Measurements from ENCODE around the gene HMSD. TPM values are rescaled to one million over a fixed set of nuclear protein-coding genes. Genes with fewer than 3 reads are reported as not detected.
"Not testable (repeated sequence)": the region's sequence is repeated elsewhere in the genome, so short reads cannot be mapped to it uniquely, and the experiment has no call there.

The HMSD gene
- 2.0 TPM for total RNA-seq

GRCh38 chr18:63949068-63949737 lies at the start of gene HMSD:
Gene HMSD (plus strand): TSS chr18:63949301. CDS start chr18:63953456, 4,155 bp downstream.
- peak; percentile 97 for ATAC-seq

- no peak for ATAC-seq
Observed at GRCh38 chr18:63903851-63904570, 45.1 kb upstream of the HMSD start.

- no peak for ATAC-seq
Observed at GRCh38 chr18:63904694-63905093, 44.4 kb upstream of the HMSD start.

- ATAC-seq: no peak
Observed at GRCh38 chr18:63905361-63905760, 43.7 kb upstream of the HMSD start.

- no peak for ATAC-seq
Observed at GRCh38 chr18:63906056-63906455, 43.0 kb upstream of the HMSD start.

GRCh38 chr18:63907664-63908063 lies 41.4 kb upstream of the HMSD start, which contains the start of gene SERPINB10:
Gene SERPINB10 (plus strand): TSS chr18:63907958. CDS start chr18:63915511, 7,553 bp downstream.
- ATAC-seq: no peak

- ATAC-seq: no peak
Observed at GRCh38 chr18:63908858-63909257, 40.2 kb upstream of the HMSD start.

- ATAC-seq: peak; percentile 87
Observed at GRCh38 chr18:63909870-63910269, 39.2 kb upstream of the HMSD start.

- no peak for ATAC-seq
Observed at GRCh38 chr18:63917817-63918216, 31.3 kb upstream of the HMSD start.

- no peak for ATAC-seq
Observed at GRCh38 chr18:63922049-63922448, 27.1 kb upstream of the HMSD start.

GRCh38 chr18:63924551-63924950 lies 24.6 kb upstream of the HMSD start:
- no peak for ATAC-seq

GRCh38 chr18:63928331-63928730 lies 20.8 kb upstream of the HMSD start:
- ATAC-seq: no peak

GRCh38 chr18:63929369-63929768 lies 19.7 kb upstream of the HMSD start:
- ATAC-seq: not testable (repeated sequence)

- ATAC-seq: no peak
Observed at GRCh38 chr18:63930773-63931354, 18.2 kb upstream of the HMSD start.

GRCh38 chr18:63936156-63936931 lies 12.8 kb upstream of the HMSD start:
- peak; percentile 96 for ATAC-seq

GRCh38 chr18:63936932-63937393 lies 12.1 kb upstream of the HMSD start:
- peak; percentile 6 for ATAC-seq

- no peak for ATAC-seq
Observed at GRCh38 chr18:63940008-63940407, 9.1 kb upstream of the HMSD start.

GRCh38 chr18:63940543-63941050 lies 8.5 kb upstream of the HMSD start:
- not testable (repeated sequence) for ATAC-seq

GRCh38 chr18:63947051-63947790 lies 1.9 kb upstream of the HMSD start:
- ATAC-seq: no peak

- no peak for ATAC-seq
Observed at GRCh38 chr18:63951302-63951705, 2.2 kb downstream of the HMSD start.

GRCh38 chr18:63953811-63954210 lies 4.7 kb downstream of the HMSD start:
- ATAC-seq: no peak

- ATAC-seq: no peak
Observed at GRCh38 chr18:63956755-63957154, 7.7 kb downstream of the HMSD start.
